HG02763 (cell line): ENCODE results near the gene AATK.
"Not testable (repeated sequence)": the region's sequence is repeated elsewhere in the genome, so short reads cannot be mapped to it uniquely, and the experiment has no call there.

Experiments used
- ATAC-seq: cut with Tn5 transposase; IDR thresholded peaks from one replicate; pipeline ENCODE4 v1.9.1; 2021; ENCODE audit warnings: mild to moderate bottlenecking, moderate library complexity; ENCODE audit not compliant: unreplicated experiment

The AATK gene

GRCh38 chr17:81161972-81162371 lies 4.0 kb downstream of the AATK start:
- no peak for ATAC-seq

DNA sequence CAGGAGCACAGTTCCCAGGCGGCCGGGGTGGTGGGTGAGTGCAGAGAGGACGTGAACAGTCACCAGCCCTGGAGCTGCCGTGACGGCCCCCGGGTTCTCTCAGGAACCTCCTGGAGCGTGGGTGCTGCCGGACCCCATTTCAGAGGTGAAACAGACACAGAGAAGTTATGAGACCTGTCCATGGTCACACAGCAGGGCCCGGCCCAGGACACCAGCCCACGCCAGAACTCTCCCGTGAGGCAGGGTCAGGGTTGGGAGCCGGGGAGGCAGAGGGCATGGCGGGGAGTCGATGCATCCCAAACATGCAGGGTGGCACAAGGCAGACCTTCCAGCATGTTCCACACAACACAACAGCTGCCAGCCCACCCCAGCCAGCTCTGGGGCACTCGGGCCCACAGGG lies 4.5 kb downstream of the AATK start:
- ATAC-seq, result no peak

DNA sequence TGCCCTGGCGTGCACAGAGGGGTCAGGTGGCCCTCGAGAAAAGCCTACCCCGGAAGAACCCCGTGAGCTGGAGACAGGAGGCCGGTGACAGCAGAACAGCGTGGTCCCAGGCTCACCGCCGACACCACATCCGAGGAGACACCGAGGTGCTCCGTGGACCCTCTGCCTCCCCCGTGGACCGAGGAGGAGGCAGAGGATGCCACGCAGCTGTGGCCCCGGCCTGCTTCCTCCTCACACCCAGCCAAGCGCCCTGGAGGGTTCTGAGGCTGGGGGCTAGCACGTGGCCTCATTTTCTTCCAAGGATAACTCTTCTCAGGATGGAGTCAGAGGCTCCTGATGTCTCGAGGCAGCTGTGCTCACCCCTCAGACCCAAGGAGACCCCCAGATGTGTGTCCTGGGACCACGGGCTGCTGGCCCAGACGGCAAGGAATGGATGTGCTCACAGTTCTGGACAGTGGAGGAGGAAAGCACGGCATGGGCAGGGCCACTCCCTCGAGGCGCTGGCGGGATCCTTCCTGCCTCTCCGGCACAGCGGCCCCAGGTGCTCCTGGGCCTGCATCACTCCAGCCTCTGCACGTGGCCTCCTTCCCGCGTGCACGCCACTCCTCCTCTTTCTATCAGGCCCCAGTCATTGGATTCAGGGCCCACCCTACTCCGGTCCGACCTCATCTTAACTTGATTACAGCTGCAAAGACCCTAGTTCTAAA lies 5.1 kb downstream of the AATK start:
- no peak for ATAC-seq

DNA sequence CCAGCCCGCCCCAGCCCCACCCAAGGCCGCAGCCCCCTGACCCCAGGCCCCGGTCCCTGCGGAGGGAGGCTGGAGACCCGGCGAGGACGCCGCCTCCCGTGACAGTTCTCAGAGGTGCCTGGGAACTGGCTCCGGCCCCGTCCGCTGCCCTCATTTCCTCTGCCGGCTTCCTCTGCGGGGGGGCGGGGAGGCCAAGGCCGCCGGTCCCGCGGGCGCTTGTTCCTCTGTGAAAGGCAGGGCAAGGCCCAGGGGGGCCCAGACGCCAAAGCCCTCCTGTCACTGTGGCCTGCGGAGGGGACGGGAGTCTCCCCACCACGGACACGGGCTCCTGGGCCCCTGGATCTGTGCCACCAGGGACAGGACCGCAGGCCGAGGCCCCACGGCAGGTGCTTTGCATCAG lies 5.7 kb downstream of the AATK start:
- ATAC-seq, result no peak

DNA sequence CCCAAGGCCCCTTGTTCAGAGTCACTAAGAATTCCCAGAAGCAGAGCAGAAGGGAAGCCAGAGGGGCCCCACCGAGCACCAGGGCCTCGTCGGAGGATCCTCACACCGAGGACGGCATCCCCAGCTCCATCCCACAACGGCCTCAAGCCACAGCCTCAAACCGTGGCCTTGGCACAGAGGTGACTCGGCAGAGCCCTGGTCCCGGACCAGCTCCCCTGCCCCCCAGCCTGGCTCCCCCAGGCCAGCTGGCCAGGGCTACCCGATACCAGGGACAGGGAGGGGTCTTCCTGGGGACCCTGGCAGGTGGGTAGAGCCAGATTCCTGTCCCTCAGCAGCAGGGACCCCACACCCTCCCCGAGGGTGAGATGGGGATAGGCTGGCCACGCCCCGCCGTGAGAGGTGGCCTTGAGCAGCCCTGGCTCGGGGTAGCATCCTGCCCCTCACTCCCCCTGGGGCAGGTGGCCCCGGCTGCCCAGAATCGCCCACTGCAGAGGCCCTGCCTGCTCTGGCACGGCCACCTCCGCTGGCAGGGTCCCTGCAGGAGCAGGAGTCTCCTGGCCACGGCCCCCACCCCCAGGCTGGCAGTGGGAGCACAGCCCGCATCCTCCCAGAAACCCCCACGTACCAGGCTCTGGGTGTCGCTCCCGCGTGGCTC lies 6.3 kb downstream of the AATK start:
- no peak for ATAC-seq

- ATAC-seq, result no peak
Observed at GRCh38 chr17:81158688-81159590, 7.1 kb downstream of the AATK start.

DNA sequence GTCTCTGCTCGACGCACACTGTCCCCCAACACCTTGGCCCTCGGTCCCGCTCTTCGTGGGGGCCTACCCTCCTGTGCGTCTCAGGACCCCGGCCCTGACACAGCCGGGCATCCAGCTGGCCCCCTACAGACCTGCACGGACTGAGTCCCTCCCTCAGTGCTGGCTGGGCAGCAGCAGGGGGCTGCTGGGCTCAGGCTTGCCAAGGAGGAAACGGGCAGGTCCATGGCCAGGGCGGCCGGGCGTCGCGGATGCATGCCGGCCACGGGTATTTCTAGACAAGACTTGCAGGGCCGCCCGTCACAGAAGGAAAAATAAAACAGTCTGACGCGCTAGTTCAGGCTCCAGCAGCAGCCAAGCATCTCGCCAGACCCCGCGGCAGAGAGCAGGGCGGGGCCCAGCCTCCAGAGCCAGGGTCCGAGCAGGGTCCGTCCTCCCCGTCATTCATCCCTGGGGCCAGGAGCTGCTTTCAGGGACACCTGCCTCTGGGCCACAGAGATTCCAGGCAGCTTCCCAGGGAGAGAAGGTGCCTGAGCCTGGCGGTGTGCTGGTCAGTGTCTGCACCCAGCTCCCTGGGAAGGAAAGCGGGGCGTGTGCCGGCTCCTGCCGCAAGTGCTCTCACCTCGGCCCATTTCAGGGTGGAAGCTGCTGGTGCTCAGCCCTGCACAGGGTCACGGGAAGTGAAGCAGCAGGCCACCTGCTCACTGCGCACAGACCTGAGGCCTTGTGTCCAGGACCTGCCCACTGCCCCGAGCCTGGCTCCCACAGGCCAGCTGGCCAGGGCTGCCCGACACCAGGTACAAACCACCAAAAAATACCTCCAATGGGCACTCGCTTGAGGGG lies 8.0 kb downstream of the AATK start:
- no peak for ATAC-seq

- ATAC-seq, result no peak
Observed at GRCh38 chr17:81156866-81157805, 8.9 kb downstream of the AATK start.

- no peak for ATAC-seq
Observed at GRCh38 chr17:81154961-81155360, 11.1 kb downstream of the AATK start.

- not testable (repeated sequence) for ATAC-seq
Observed at GRCh38 chr17:81154016-81154415, 12.0 kb downstream of the AATK start.

GRCh38 chr17:81153340-81153803 lies 12.6 kb downstream of the AATK start:
- ATAC-seq, result no peak

DNA sequence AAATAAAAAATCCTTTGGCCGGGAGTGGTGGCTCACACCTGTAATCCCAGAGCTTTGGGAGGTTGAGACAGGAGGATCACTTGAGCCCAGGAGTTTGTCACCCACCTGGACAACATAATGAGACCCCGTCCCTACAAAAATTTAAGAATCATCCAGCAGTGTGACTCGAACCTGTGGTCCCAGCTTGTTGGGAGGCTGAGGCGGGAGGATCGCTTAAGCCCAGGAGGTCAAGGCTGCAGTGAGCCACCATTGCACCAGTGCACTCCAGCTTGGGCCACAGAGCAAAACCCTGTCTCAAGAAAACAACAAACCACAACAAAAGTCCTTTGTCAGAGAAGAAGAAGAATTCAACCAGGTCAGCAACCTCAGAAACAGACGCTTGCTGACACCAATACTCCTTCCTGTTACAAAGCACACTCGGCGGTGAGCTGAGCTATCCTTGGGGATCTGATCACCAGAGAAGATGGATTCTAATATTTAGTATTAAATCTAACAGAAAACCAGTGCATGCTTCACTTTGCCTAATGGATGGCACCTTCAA lies 13.7 kb downstream of the AATK start:
- no peak for ATAC-seq

GRCh38 chr17:81151278-81151677 lies 14.7 kb downstream of the AATK start:
- ATAC-seq, result no peak

- ATAC-seq, result no peak
Observed at GRCh38 chr17:81150377-81151077, 15.5 kb downstream of the AATK start.

DNA sequence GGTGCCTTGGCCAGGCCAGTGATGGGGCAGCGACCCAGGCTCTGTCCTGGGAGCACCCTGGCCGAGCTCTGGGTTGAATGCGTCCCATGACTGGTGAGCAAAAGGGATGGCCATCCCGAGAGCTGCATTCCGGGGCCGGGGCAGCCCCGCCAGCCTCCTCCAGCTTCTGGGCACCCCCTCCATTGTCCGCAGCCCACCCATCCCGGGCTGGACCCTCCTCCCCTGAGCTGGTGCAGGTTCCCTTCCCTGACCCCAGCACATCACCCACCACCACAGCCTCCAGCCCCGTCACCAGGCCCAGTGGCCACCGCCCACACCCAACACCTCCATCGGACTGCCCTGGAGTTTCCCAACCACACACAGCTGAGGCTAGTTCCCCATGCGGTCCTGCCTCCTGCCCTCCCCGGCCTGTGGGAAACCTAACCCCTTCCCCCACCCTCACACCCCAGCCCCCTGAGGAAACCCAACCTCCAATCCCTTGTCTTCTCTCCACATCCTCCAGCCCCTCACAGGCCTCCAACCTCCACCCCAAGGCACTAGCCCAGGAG lies 17.0 kb downstream of the AATK start:
- ATAC-seq, result no peak

GRCh38 chr17:81148571-81148970 lies 17.4 kb downstream of the AATK start:
- no peak for ATAC-seq

GRCh38 chr17:81147701-81148100 lies 18.3 kb downstream of the AATK start:
- ATAC-seq, result no peak

DNA sequence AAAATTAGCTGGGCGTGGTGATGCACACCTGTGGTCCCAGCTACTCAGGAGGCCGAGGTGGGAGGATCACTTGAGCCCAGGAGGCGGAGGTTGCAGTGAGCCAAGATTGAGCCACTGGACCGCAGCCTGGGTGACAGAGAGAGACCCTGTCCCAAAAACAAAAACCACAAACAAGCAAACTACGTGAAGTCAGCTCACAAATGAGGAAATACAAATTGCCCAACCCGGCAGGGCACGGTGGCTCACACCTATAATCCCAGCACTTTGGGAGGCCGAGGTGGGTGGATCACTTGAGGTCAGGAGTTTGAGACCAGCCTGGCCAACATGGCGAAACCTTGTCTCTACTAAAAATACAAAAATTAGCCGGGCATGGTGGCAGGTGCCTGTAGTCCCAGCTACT lies 19.8 kb downstream of the AATK start:
- not testable (repeated sequence) for ATAC-seq
